ENCODE results near the gene SPAG5.
A peak's percentile ranks its signal among the peaks of the same experiment; 100 is the strongest.

SPAG5 gene

GRCh38 chr17:28573521-28573920, 25.3 kb downstream of the SPAG5 start:
- FAIRE-seq, result no peak

GRCh38 chr17:28573040-28573380, 25.8 kb downstream of the SPAG5 start:
- no peak for DNase-seq (ENCODE audit: insufficient read length, low spot score)
- FAIRE-seq, result no peak

More at GRCh38 chr17:28573521-28573920, 25.3 kb downstream of the SPAG5 start:
- no peak for DNase-seq (ENCODE audit: insufficient read length, low spot score)

- no peak for FAIRE-seq
- no peak for DNase-seq (ENCODE audit: insufficient read length, low spot score)
Observed at GRCh38 chr17:28572259-28573039, 26.4 kb downstream of the SPAG5 start.

- peak; percentile 99 for DNase-seq (ENCODE audit: insufficient read length, low spot score)
- FAIRE-seq, result peak; percentile 92
Observed at GRCh38 chr17:28571361-28572122, 27.3 kb downstream of the SPAG5 start, which contains the start of gene PIGS. PIGS (minus strand) TSS chr17:28571524; CDS start chr17:28571496, 28 bp downstream.

- DNase-seq (ENCODE audit: insufficient read length, low spot score) (peak; percentile 45), FAIRE-seq (no peak)
Observed at GRCh38 chr17:28570716-28571360, 28.0 kb downstream of the SPAG5 start.

GRCh38 chr17:28569446-28569845, 29.4 kb downstream of the SPAG5 start:
- no peak for DNase-seq (ENCODE audit: insufficient read length, low spot score)
- no peak for FAIRE-seq

- FAIRE-seq (no peak), DNase-seq (ENCODE audit: insufficient read length, low spot score) (no peak)
Observed at GRCh38 chr17:28567604-28568003, 31.2 kb downstream of the SPAG5 start.

- no peak for FAIRE-seq
Observed at GRCh38 chr17:28563475-28563874, 35.4 kb downstream of the SPAG5 start.

GRCh38 chr17:28555022-28555421, 43.8 kb downstream of the SPAG5 start:
- DNase-seq (ENCODE audit: insufficient read length, low spot score) (no peak), FAIRE-seq (no peak)

More at GRCh38 chr17:28563475-28563874, 35.4 kb downstream of the SPAG5 start:
- DNase-seq (ENCODE audit: insufficient read length, low spot score), result peak; percentile 66

GRCh38 chr17:28554565-28554964, 44.3 kb downstream of the SPAG5 start:
- DNase-seq (ENCODE audit: insufficient read length, low spot score) (no peak), FAIRE-seq (no peak)

GRCh38 chr17:28553000-28553505, 45.8 kb downstream of the SPAG5 start:
- FAIRE-seq (no peak), DNase-seq (ENCODE audit: insufficient read length, low spot score) (no peak)

- peak; percentile 91 for DNase-seq (ENCODE audit: insufficient read length, low spot score)
Observed at GRCh38 chr17:28552176-28552999, 46.4 kb downstream of the SPAG5 start, which contains the start of gene UNC119. UNC119 (minus strand) TSS chr17:28552624; CDS start chr17:28552557, 67 bp downstream.

GRCh38 chr17:28551421-28552175, 47.2 kb downstream of the SPAG5 start:
- FAIRE-seq (no peak), DNase-seq (ENCODE audit: insufficient read length, low spot score) (peak; percentile 45)

More at GRCh38 chr17:28552176-28552999, 46.4 kb downstream of the SPAG5 start, which contains the start of gene UNC119:
- FAIRE-seq, result no peak

GRCh38 chr17:28550858-28551257, 48.0 kb downstream of the SPAG5 start:
- FAIRE-seq, result no peak
- DNase-seq (ENCODE audit: insufficient read length, low spot score), result no peak

- FAIRE-seq, result no peak
- DNase-seq (ENCODE audit: insufficient read length, low spot score), result no peak
Observed at GRCh38 chr17:28549236-28550132, 49.3 kb downstream of the SPAG5 start.

GRCh38 chr17:28548417-28549130, 50.3 kb downstream of the SPAG5 start:
- DNase-seq (ENCODE audit: insufficient read length, low spot score) (no peak), FAIRE-seq (no peak)

GRCh38 chr17:28547623-28548416, 51.0 kb downstream of the SPAG5 start:
- DNase-seq (ENCODE audit: insufficient read length, low spot score) (peak; percentile 87), FAIRE-seq (peak; percentile 74)

All from HTR-8/SVneo (cell line).